HG03354 (cell line): ENCODE measurements around the gene ZSCAN12.
"Not testable (repeated sequence)": the region's sequence is repeated elsewhere in the genome, so short reads cannot be mapped to it uniquely, and the experiment has no call there.

ENCODE experiments used
- ATAC-seq: cut with Tn5 transposase; IDR thresholded peaks from one replicate; pipeline ENCODE4 v1.9.1; 2021; ENCODE audit warnings: mild to moderate bottlenecking; ENCODE audit not compliant: unreplicated experiment, poor library complexity, severe bottlenecking

ZSCAN12 gene

DNA sequence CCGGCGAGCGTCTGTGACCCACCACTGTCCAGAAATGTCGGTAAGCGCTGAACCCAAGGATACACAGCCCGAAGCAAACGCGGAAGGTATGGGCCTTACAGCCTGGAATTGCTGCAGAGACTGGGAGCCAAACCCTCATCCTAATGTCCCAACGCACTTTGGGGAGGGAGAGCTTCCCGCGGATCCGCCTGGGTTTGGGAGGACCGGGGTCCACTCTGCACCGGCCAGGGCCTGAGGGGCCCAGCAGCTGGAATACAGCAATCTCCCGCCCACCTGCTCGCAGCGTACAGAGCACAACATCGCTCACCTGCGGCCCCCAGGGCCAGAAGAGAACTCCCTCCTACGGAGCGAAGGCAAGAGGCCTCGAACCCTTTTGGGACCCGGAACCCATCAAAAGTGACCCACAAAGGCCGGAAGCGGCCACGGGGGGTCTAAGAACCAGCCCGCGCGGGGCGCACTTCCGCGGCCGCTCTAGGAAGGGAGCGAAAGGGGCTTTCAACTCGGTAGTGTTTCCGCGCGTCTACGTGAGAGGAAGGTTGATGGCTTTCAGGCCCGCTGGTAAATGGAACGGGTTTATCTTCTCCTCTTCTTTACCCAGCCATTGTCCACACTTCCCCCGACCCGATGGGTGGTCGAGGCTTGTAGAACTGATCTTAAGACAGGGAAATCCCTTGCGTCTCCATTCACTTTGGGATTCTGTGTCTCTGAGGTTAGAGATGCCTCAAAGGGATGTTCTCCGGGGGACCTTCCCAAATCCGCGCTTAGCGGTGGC, at the start of gene ZSCAN12:
ZSCAN12 (minus strand) TSS at position 398 of the 772 bp plus-strand sequence. CDS start 1,342 bp downstream, outside the sequence.
- ATAC-seq: peak; percentile 86

DNA sequence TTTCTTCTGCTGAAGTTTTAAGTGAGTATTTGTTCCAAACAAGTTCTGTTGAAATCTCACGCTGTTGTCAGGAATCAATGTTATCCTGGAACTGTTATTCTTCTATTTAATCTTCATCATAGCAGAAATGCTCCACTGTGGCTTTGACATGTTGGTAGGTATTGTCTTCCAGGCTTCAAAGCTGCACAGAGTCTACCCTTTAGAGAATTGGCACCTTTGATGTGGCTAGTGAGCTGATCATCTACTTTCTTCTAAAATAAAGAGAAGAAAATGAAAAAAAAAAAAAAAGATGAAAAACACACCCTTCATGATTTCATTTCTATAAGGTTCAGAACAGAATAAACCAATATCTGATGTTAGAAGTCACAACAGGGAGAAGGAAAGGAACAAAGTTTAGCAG, 49.5 kb upstream of the ZSCAN12 start:
- ATAC-seq: no peak

DNA sequence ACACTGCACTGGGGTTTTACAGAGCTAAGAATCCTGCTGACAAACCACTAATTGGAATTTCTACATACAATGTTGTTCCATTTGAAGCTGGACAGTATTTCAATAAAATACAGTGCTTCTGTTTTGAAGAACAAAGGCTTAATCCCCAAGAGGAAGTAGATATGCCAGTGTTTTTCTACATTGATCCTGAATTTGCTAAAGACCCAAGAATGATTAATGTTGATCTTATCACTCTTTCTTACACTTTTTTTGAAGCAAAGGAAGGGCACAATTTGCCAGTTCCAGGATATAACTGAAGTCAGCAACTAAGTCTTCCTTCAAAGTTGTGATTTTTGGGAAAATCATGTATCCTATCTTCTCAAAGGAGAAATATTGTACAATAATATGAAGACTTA, 48.0 kb upstream of the ZSCAN12 start:
- ATAC-seq: not testable (repeated sequence)

DNA sequence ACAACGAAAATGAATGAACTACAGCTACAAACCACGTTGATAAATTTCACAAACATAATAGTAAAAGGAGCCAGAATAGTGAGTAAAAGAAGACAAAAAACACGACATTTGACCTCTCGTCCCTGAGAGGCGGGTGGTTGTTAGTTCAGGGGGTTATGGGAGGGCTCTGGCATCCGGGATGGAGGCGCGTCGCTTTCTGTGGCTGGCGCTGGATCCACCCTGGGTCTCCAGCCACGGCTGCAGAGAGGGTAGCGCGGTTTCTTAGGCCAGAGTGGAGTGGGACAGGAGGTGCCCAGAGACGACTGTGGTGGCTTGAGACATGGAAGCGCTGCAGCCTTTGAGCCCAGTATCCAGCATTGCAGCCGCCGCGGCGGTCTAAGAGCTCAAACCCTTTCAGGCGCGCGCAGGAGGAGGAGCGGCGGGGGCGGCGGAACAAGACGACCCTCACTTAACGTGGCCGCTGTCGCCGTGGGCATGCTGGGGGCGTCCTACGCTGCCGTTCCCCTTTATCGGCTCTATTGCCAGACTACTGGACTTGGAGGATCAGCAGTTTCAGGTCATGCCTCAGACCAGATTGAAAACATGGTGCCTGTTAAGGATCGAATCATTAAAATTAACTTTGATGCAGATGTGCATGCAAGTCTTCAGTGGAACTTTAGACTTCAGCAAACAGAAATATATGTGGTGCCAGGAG, 47.4 kb upstream of the ZSCAN12 start:
- ATAC-seq: no peak

DNA sequence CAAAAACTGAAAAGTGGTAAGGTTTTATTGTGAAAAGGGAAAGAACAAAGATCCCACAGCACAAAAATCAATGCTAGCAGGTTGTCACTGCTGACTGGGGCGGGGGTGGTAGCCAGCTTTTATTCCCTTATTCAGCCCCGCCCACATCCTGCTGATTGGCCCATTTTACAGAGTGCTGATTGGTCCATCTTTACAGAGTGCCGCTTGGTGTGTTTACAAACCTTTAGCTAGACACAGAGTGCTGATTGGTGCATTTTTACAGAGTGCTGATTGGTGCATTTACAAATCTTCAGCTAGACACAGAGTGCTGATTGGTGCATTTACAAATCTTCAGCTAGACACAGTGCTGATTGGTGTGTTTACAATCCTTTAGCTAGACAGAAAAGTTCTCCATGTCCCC, 45.2 kb upstream of the ZSCAN12 start:
- ATAC-seq: not testable (repeated sequence)

DNA sequence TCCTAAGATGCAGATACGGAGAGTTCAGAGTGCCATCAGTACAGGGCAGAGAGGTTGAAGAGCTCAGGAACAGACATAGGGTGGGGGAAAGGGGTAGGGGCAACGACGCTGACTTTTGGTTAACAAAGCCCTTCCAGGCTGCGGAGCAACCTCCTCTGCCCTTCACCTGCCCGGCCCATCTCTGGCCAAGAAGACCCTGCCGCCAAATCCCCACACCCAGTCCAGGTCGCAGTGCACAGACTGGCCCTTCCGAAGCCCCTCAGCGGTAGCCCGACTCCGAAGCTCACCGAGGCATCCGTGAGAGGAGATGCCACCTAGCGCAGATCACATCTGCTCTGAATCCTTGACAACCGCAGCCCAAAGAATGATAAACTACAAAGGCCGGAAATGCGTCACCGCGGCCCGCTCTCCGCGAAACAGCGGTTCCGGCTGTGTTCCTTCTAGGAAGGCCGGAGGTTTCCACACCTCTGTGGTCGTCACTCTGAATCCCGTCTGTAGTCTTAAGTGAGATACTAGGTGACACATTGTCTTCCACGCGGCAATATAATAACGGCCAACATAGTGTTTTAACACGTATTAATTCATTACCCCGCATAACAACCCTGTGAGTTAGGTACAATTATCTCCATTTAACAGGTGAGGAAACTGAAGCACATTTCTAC, 43.7 kb upstream of the ZSCAN12 start, which contains the start of gene ZSCAN23:
ZSCAN23 (minus strand) TSS at position 380 of the 662 bp plus-strand sequence. CDS start 7,225 bp downstream, outside the sequence.
- peak; percentile 93 for ATAC-seq

DNA sequence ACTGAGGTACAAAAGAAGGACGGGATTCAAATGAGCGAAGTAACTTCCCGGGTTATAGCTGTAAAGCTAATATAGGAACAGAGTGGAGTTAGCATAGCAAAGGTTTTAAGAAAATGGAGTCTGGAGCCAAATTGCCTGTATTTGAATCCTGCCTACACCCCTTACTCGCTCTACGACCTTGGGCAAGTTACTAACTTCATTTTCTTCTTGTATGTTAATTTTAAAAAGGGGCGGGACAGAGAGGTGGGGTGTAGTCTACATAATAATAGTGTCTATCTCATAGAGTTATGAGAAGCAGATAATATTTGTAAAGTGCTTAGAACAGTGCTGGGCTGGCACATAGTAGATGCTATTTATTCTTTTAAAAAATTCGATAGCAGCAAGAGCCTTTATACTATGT, 43.0 kb upstream of the ZSCAN12 start:
- no peak for ATAC-seq

DNA sequence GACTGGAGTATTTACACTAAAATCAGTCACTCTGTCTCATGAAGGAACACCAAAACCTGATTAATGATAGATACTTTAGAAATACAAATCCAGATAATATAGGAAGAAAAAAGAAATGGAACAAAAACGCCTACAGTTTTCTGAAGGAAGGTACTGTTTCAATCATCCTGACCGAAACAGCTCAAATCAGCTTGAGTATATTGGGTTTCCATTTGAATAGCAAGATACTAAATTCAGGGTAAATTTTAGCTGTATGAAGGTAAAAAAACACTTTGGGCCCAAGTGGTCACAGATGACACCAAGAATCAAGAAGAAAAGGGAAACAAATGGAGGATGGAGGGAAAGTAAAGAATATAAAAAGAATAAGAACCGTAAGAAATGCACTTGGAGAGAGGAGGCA, 36.9 kb upstream of the ZSCAN12 start:
- ATAC-seq: no peak

DNA sequence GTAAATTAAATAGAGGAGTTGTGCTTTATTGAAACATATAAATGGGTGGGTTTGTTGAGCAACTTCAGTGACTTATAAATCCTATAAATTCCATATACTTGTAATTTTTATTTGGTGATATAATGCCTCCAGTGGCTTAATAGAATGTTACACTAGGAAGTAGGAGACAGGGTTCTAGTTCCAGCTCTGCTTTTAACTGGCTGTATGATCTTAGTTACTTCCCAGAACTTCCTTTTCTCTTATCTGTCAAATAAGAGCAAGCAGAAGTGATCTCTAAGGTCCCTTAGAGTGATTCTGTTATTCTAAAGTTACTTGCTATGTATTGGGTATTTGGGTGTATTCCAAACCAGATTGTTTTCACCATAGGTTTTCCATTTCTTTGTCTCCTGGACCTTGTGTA, 33.6 kb upstream of the ZSCAN12 start:
- ATAC-seq: no peak

DNA sequence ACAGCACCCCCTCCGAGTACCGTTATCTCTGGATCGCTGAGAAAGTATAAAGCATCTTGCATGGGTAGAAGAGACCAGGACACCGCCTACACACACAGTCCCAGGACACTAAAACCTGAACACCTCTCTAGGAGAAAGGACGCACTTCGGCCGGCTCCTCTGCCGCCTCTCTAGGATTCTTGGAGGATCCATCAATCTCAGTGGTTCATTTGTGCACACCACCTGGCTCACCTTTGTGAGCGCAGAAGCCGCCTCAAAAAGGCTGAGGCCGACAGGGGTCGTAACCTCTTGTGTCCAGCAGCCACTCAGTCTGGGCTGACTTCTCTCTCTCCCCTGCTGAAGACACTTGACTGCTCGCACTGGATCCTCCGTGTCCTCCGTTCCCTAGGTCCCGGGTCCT, 30.2 kb upstream of the ZSCAN12 start:
- no peak for ATAC-seq

DNA sequence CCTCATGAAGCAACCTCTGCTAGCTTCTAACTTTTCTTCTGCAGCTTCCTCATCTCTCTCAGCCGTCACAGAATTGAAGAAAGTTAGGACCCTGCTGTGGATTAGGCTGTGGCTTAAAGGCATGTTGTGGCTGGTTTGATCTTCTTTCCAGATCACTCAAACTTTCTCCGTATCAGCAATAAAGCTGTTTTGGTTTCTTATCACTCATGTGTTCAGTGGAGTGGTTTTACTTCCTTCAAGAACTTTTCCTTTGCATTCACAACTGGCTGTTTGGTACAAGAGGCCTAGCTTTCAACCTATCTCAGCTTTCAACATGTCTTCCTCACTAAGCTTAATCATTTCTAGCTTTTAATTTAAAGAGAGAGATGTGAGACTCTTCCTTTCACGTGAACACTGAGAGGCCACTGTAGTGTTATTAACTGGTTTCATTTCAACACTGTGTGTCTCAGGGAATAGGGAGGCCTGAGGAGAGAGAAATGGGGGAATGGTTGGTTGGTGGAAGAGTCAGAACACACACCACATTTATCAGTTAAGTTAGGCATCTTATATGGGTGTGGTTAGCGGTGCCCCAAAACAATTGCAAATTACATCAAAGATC, 26.5 kb upstream of the ZSCAN12 start:
- no peak for ATAC-seq

DNA sequence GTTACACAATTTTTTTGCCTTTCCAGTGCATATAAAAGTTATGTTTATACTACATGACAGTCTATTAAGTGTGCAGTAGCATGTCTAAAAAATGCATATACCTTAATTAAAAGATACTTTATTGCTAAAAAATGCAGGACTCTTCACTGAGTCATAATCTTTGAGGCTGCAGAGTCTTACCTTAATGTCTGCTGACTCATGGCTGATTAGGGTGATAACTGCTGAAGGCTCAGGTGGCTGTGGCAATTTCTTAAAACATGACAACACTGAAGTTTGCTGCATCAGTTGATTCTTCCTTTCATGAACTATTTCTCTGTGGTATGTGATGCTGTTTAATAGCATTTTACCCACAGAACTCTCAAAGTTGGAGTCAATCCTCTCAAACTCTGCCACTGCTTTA, 24.6 kb upstream of the ZSCAN12 start:
- ATAC-seq: no peak

DNA sequence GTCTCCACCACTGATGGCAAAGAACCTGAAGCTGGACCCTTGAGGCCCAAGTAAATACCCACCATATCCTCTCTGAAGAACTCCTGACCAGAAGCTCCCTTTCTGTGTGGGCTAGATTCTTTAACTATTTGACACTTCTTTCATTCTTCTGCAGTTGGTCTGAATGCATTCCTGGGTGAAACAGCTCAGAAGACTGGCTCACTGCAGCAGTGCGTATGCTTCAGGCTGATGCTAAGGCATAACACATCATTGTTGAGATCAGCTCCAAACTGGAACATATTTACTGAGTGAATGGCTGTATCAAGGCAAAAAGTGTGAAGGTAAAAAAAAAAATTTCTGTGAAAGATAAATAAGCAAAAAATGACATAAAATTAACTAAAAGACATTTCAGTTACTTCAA, 24.0 kb upstream of the ZSCAN12 start:
- ATAC-seq: no peak

DNA sequence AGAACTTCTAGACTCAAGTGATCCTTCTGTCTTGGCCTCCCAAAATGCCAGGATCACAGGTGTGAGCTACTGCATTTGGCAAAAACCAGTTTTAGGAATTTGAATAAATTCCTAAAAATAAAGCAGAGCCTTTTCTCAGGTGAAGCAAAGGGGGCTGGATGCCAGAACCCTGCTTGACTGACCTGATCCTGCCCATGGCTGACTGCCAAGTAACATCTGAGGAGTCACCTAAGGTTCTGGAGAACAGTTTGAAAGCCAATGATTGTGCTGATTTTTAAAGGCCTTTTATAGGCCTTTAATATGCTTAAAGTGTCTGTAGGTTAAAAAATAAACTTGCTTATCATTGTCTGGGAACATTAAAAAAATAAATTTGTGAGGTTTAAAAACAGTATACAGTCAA, 14.1 kb upstream of the ZSCAN12 start:
- no peak for ATAC-seq

DNA sequence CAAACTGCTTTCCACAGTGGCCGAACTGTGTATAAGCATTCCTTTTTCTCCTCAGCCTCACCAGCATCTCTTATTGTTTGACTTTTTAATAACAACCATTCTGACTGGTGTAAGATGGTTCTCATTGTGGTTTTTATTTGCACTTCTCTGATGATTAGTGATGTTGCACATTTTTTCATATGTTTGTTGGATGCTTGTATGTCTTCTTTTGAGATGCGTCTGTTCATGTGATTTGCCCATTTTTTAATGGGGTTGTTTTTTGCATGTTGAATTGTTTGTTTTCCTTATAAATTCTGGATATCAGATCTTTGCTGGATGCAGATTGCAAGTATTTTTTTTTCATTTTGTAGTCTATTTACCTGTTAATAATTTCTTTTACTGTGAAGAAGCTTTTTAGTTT, 11.2 kb upstream of the ZSCAN12 start:
- ATAC-seq: no peak

DNA sequence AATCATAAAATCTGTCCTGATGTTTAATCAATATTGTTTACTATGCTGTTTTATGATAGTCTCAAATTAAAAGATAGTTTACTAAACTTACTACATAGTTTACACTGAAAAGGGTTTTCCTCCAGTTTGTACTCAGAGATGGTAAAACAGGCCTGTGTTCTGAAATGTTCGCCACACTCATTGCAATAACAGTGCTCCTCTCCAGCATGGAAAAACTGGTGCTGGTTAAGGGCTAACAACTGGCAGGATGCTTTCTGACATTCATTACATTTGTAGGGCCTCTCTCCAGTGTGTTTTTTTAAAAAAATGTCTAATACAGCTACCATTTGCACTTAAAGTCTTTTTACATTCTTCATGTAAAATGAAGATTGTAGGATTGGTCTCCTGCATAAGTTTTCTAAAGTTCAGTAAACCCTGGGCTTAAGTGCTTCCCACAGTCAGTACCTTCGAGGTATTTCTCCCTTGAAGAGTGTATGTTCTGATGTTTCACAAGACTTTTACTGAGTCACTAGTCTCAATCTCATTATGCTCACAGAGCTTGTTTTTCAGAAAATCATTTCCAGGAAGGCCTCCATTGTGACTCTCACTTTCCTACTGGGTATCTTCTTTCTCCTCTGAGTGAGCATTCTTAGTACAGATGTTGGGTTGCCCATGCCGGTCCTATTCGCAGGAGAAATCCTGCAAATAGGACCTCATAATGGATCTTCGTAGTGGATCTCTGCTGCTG, 8.7 kb upstream of the ZSCAN12 start:
- ATAC-seq: no peak

DNA sequence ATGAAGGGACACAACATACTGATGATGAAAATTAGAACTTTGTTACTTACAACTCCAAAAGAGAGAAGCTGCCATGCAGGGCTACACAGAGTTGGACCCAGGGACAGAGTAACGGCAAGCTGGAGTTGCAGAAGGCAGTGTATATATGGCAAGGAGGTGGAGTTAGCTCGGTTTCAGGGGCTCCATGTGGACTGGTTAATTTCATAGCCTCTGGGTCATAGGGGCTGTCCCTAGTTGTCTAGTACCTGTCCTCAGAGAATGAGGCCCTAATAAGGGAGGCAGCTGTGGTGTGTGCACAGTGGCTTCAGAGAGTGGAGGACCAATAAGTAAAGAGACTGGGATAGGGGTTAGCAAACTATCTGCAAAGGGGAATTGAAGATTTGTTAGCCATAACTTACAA, 7.9 kb upstream of the ZSCAN12 start:
- no peak for ATAC-seq

DNA sequence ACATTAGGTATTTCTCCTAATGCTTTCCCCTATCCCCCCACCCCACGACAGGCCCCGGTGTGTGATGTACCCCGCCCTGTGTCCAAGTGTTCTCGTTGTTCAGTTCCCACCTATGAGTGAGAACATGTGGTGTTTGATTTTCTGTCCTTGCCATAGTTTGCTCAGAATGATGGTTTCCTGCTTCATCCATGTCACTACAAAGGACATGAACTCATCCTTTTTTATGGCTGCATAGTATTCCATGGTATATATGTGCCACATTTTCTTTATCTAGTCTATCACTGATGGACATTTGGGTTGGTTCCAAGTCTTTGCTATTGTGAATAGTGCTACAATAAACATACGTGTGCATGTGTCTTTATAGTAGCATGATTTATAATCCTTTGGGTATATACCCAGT, 4.4 kb upstream of the ZSCAN12 start:
- not testable (repeated sequence) for ATAC-seq

DNA sequence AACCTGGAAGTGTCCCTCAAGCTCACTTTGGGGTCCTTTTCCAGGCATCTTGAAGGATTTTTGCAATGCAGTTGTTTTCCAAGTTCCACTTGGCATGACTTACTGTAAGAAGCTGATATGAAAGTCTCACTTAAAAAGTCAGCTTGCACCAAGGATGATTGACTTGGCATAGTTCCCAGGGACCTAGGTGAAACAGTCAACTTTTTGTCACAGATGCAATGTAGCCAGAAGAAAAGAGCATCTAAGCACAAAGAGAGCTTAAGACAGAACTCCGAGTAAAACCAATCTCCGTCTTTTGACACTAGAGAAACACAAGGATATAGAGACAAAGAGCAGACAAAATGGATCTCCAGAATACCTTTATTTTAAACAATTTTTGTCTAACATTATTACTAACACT, 2.6 kb upstream of the ZSCAN12 start:
- ATAC-seq: no peak

DNA sequence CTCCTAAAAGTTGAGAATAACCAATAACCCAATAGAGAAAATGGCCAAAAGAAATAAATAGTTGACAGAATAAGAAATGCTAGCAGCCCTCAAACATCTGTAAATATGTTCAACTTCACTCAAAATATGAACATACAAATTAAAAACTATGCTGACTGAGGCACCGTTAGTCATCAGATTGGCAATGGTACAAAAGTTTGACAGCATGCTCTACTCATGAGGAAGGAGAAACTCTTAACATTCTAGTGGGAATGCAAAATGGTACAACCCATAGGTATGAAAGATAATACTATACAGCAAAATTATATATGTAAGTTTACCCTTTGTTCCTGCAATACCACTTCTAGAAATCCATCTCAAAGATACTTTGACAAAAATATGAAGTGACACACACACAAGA, 1.6 kb upstream of the ZSCAN12 start:
- ATAC-seq: no peak
